Measurements from ENCODE around the gene NSMCE1.

NSMCE1 gene

DNA sequence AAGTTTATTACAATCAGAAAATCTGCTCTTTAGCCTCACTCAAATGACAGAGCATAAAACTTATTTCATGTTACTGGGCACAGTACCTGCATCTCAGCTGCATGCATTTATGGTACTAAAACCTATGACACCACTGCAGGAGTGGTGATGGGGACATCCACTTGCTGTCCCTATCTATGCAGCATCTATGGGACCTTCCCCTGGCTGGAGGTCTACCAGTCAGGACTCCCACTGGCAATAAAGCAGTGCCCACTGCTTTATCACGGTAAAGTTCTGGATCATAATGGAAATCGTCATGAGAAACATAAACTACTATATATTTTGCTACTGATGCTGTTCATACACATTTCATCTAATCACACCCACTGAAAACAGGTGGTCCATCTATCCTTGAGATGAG, 26.2 kb downstream of the NSMCE1 start:
- no peak for DNase-seq

DNA sequence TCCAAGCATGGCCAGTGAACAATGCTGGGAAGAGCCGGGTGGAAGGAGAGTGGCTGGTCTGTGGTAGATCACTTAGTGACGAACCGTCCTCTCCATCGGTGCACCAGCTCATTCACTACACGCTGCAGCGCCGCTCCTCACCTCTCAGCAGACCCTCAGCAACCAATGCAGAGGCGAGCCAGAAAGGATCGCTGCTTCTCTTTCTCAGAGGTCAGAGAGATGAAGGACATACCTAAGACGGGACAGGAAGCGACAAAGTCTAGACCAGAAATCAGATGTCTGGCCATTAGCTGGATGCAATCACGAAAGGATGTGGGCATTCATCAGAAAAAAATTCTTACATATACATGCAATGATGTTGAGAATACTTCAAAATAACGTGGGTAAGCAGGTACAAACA, 26.9 kb downstream of the NSMCE1 start:
- DNase-seq: no peak

GRCh38 chr16:27240948-27241531, 27.5 kb downstream of the NSMCE1 start:
- DNase-seq: no peak

- no peak for DNase-seq
Measured at GRCh38 chr16:27239906-27240655, 28.5 kb downstream of the NSMCE1 start.

GRCh38 chr16:27239026-27239425, 29.5 kb downstream of the NSMCE1 start:
- DNase-seq: no peak

DNA sequence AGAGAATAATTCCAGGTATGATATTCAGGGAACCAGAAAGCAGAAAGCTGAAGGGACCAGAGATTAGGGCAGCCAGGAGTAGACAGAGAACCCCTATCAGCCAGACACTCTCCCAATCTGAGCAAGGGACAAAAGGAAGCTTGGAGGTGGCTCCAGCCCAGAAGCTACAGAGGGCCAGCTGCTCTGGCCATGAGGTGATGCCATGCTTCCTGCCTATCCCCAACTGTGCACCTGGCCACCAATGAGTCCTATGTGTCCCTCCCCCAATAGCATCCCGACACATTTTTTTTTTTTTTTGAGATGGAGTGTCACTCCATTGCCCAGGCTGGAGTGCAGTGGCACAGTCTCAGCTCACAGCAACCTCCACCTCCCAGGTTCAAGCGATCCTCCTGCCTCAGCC, 30.0 kb downstream of the NSMCE1 start:
- no peak for DNase-seq

GRCh38 chr16:27238016-27238587, 30.5 kb downstream of the NSMCE1 start:
- no peak for DNase-seq

- no peak for DNase-seq
Measured at GRCh38 chr16:27237219-27238015, 31.2 kb downstream of the NSMCE1 start.

DNA sequence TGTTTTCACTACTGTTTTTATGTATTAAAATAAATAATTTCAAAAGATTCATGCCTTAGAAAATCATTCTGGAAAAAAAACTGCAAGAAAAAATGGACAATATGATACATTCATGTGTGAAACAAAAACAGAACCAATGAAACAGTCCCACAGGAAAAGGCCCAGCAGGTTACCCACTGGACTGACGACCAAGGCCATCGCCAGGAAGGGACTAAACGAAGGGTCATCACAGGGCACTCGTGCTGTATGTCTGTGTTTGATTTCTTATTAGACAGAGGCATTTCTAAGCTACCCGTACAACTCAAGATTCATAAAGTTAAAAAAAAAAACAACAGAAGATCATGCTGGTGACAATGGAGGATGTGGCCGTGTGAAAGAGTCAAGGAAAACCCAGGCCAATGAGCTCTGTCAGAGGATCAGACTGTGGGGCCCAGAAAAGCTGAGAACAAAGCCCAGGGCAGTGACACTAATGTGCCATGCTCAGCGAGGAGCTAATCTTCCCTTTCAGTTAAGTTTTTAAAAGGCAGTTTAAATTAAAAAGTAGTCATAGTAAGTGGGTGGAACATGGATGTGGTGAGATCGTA, 31.8 kb downstream of the NSMCE1 start:
- no peak for DNase-seq

GRCh38 chr16:27235938-27236245, 32.7 kb downstream of the NSMCE1 start:
- no peak for DNase-seq

- peak; percentile 77 for DNase-seq
Measured at GRCh38 chr16:27235055-27235937, 33.3 kb downstream of the NSMCE1 start.

DNA sequence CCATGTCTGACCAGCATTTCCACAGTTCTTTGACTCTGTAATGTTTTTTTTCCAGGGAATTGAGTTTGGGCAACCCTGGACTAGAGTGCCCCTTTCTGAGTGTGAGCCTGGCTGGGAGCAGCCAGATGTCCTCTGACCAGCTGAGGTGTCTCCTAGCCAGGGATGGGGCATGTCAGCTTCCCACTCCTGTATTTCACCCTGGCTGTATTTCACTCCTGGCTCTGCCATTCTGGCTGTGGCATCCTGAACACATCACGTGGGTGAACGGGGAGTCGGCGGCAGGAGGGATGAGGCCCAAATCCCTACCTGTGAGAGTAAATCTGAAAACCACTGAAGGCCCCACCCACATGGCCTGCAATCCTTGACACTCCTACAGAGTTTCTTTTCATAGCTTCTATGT, 34.0 kb downstream of the NSMCE1 start:
- no peak for DNase-seq

GRCh38 chr16:27234171-27234570, 34.4 kb downstream of the NSMCE1 start:
- DNase-seq: no peak

- DNase-seq: no peak
Measured at GRCh38 chr16:27233731-27234130, 34.8 kb downstream of the NSMCE1 start.

DNA sequence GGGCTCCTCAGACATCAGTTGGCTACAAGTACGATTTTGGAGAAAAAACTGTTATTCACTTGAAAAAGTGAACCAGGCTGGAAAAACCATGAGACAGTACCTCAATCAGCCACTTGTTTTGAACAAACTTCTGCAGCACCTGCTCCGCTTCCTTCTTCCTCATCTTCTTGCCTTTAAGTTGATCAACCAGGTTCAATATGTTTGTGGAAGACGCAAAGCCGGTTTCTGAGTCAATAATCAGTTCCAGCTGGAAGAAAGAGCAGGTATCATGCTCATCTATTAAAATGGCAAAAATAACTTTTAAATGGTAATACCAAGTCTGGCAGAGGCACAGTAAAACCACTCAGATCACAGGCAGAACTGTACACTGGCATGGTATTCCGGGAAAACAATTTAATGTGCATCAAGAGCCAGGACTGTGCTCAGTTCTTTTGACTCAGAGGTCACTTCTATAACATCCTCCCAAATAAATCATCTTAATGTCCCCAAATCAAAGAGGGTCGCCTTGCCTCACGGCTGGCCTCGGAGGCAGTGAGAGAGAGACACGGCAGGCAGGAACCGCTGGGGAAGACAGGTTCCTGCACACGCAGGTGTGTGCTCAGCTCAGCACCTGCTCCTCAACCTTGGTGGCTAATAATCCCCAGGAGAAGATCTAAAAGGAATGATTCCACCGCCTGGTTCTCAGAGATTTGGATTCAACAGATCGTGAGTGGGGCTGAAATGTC, 35.5 kb downstream of the NSMCE1 start:
- no peak for DNase-seq

DNA sequence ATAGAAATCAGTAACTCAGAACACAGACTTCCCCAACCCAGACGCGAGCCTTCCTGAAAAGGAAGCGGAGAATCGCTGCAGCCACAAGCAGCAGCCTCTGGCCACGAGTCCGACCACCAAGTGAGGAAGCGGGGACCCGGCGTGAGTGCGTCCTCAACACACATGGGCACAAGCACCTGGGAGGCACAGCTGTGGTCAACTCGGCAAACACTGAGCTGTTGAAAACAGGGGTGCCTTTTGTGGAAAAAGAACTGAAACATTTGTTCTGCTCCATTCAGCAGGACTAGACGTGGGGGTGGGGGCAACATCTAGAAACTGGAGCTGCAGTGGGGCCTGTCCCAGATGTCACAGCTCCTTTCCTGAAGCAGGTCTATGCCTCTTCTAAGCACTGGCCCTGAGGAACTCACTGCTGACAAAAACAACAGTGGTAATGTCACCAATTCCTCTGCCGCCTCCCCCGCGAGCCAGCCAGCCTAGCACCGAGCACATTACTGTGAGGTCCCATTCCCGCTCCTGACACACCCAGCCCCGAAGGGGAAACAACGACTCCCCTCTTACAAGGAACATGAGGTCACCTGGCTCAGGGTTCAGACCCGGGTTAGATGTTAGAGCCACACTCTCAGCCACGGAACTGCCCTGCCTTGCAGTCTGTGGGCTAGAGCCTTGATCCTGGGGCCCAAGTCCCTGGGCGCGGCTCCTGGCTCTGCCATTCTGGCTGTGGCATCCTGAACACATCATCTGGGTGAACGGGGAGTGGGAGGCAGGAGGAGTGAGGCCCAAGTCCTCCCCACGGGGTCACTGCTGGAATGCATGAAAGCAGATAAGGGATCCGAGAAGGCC, 36.3 kb downstream of the NSMCE1 start:
- no peak for DNase-seq

GRCh38 chr16:27231692-27232060, 36.9 kb downstream of the NSMCE1 start:
- DNase-seq: no peak

- peak; percentile 50 for DNase-seq
Measured at GRCh38 chr16:27230562-27231001, 38.0 kb downstream of the NSMCE1 start.

DNA sequence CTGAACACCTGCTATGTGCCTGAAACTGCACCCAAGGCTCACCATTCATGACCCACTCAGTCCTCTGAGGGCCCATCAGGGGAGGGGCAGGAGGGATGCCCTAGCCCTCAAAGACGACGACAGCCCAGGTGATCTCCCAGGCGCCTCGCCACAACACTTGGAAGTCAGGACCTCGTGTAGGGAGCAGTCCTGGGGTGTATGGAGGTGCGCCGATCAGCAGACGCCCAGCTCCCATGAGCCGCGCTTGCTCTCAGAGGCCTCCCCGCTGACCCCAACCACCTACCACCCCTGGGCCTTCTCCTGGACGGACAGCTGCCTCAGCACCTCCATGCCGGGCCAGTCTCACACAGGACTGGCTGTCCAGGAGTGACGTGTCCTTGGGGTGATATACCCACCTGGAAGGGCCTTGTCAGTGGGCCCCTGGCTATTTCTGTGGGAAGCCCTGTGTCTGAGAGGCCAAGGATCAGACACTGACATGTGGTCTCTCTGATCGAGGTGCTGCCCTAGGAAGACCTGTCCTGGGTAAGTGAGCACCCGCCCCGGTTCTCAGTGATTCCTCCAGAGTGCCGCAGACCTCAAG, 38.6 kb downstream of the NSMCE1 start:
- no peak for DNase-seq

Data from activated gamma-delta T cell (primary cell).